Measurements from ENCODE around the gene TBX21.

- TF ChIP-seq CTCF (IDR thresholded peaks at IDR 0.05) (no peak), POLR2A (IDR thresholded peaks at IDR 0.05) (no peak)
Observed at GRCh38 chr17:47703191-47703591, 29.8 kb upstream of the TBX21 start.

Measured in suprapubic skin (tissue), 3 donors.